ENCODE measurements around the gene PPP6R2. TPM values are rescaled to one million over a fixed set of nuclear protein-coding genes. Genes with fewer than 3 reads are reported as not detected.

The PPP6R2 gene
- total and polyA plus RNA-seq, 7 donors = 15.0 to 64.5 (median 40.7) TPM

GRCh38 chr22:50356186-50356585, 13.1 kb downstream of the PPP6R2 start:
- Histone ChIP-seq H3K4me1 (peaks cover 0 to 10% (median 3%) of the 10 kb centered on the region in 4 donors), H3K27me3 (no peaks in the 10 kb centered on the region), H3K36me3 (peaks cover 0 to 28% (median 3%) of the 10 kb centered on the region in 4 donors), H3K4me3 (no peak overlapping the region), H3K9me3 (no peaks in the 10 kb centered on the region), H3K27ac (no peak overlapping the region)
- 91 to 93% methylated on average over 8 of the region's 8 CpGs for WGBS, 2 donors
- TF ChIP-seq POLR2AphosphoS5 (IDR thresholded peaks at IDR 0.05) (no peak), EP300 (IDR thresholded peaks at IDR 0.05) (no peak)
- no peak for DNase-seq
- intact Hi-C loops (cut with DNase I) = no loop called here

GRCh38 chr22:50357222-50357621, 14.1 kb downstream of the PPP6R2 start:
- DNase-seq = no peak
- 88 to 97% methylated on average over 1 of the region's 1 CpG for WGBS, 2 donors
- Histone ChIP-seq H3K4me3 (no peak overlapping the region), H3K27me3 (no peaks in the 10 kb centered on the region), H3K4me1 (peaks cover 0 to 10% (median 3%) of the 10 kb centered on the region in 4 donors), H3K36me3 (peaks cover 0 to 19% (median under 1%) of the 10 kb centered on the region in 4 donors), H3K27ac (no peak overlapping the region), H3K9me3 (no peaks in the 10 kb centered on the region)
- no peak for TF ChIP-seq EP300 (IDR thresholded peaks at IDR 0.05)
- no peak for TF ChIP-seq POLR2AphosphoS5 (IDR thresholded peaks at IDR 0.05)
- TF ChIP-seq, protein P1, sequence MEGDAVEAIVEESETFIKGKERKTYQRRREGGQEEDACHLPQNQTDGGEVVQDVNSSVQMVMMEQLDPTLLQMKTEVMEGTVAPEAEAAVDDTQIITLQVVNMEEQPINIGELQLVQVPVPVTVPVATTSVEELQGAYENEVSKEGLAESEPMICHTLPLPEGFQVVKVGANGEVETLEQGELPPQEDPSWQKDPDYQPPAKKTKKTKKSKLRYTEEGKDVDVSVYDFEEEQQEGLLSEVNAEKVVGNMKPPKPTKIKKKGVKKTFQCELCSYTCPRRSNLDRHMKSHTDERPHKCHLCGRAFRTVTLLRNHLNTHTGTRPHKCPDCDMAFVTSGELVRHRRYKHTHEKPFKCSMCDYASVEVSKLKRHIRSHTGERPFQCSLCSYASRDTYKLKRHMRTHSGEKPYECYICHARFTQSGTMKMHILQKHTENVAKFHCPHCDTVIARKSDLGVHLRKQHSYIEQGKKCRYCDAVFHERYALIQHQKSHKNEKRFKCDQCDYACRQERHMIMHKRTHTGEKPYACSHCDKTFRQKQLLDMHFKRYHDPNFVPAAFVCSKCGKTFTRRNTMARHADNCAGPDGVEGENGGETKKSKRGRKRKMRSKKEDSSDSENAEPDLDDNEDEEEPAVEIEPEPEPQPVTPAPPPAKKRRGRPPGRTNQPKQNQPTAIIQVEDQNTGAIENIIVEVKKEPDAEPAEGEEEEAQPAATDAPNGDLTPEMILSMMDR (IDR thresholded peaks at IDR 0.05) = no peak
- no peak for TF ChIP-seq POLR2A (IDR thresholded peaks at IDR 0.05)
- intact Hi-C loops (cut with DNase I) = no loop called here

DNA sequence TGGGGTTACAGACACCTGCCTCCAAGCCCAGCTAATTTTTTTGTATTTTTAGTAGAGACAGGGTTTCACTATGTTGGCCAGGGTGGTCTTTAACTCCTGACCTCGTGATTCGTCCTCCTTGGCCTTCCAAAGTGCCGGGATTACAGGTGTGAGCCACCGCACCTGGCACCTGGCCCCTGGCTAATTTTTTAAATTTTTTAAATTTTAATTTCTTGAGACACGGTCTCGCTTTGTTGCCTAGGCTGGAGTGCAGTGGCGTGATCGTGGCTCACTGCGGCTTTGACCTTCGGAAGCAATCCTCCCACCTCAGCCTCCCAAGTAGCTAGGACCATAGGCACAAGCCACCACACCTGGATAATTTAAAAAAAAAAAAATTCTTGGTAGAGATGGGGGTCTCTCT, 14.6 kb downstream of the PPP6R2 start:
- WGBS, 2 donors = 91 to 98% methylated on average over 10 of the region's 10 CpGs
- no peak overlapping the region for H3K4me3 ChIP-seq
- H3K36me3 ChIP-seq = peaks cover 0 to 17% (median 0%) of the 10 kb centered on the region in 4 donors
- no peak for DNase-seq
- no peaks in the 10 kb centered on the region for H3K9me3 ChIP-seq
- peaks cover 0 to 6% (median 2%) of the 10 kb centered on the region in 4 donors for H3K4me1 ChIP-seq
- no peak overlapping the region for H3K27ac ChIP-seq
- H3K27me3 ChIP-seq = no peaks in the 10 kb centered on the region
- intact Hi-C loops (cut with DNase I) = no loop called here
- TF ChIP-seq POLR2AphosphoS5 (IDR thresholded peaks at IDR 0.05) (no peak), POLR2A (IDR thresholded peaks at IDR 0.05) (no peak), EP300 (IDR thresholded peaks at IDR 0.05) (no peak)
- TF ChIP-seq, protein P1 (IDR thresholded peaks at IDR 0.05) = no peak

DNA sequence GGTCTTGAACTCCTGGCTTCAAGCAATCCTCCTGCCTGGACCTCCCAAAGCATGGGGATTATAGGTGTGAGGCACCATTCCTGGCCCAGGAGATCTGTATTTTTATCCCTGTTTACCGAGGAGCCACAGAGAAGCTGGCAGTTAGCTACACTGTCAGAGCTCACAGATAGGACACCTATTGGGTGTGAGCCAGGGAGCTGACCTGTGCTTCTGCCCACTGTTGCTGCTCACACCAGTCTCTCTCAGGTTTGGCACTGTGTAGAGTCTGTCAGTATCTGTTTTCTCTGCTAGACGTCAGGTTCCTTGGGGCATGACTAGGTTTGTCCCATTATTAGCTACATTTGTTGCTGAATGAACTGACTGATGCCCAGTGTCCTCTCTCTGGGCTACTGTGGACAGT, 17.5 kb downstream of the PPP6R2 start:
- 87% methylated on average over 2 of the region's 2 CpGs for WGBS, 2 donors
- DNase-seq = no peak
- no peaks in the 10 kb centered on the region for H3K27me3 ChIP-seq
- intact Hi-C loops (cut with DNase I) = no loop called here
- TF ChIP-seq, protein P1 (IDR thresholded peaks at IDR 0.05) = no peak
- TF ChIP-seq EP300 (IDR thresholded peaks at IDR 0.05) (no peak), POLR2A (IDR thresholded peaks at IDR 0.05) (no peak), POLR2AphosphoS5 (IDR thresholded peaks at IDR 0.05) (no peak)
- H3K36me3 ChIP-seq = peaks cover 0 to 17% (median 0%) of the 10 kb centered on the region in 4 donors
- no peak overlapping the region for H3K4me3 ChIP-seq
- H3K9me3 ChIP-seq = no peaks in the 10 kb centered on the region
- peaks cover 0 to under 1% (median under 1%) of the 10 kb centered on the region in 4 donors for H3K4me1 ChIP-seq
- no peak overlapping the region for H3K27ac ChIP-seq

DNA sequence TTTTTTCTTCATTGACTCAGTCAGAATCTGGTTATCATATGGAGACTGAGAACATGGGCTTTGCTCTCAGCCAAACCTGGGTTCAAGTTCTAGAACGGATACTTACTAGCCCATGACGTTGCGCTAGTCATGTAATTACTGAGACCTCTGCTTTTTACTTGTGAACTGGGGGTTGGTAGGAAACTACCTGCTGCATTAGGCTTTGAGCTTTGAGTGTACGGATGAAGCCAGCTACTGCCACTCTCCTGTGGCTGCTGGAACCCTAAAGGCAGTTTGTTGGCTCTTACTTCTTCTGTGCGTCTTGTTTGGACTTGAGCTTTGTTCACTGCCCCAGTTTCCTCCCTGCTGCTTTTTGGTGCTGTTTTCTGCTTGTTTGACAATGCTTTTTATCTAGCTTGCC, 18.1 kb downstream of the PPP6R2 start:
- H3K9me3 ChIP-seq = no peaks in the 10 kb centered on the region
- no peak for DNase-seq
- H3K27me3 ChIP-seq = no peaks in the 10 kb centered on the region
- H3K4me3 ChIP-seq = no peak overlapping the region
- intact Hi-C loops (cut with DNase I) = no loop called here
- no peak for TF ChIP-seq POLR2A (IDR thresholded peaks at IDR 0.05)
- TF ChIP-seq POLR2AphosphoS5 (IDR thresholded peaks at IDR 0.05) = no peak
- TF ChIP-seq EP300 (IDR thresholded peaks at IDR 0.05) = no peak
- TF ChIP-seq, protein P1 (IDR thresholded peaks at IDR 0.05) = no peak
- H3K4me1 ChIP-seq = peaks cover 0 to 7% (median 4%) of the 10 kb centered on the region in 4 donors
- peaks cover 0 to 13% (median 0%) of the 10 kb centered on the region in 4 donors for H3K36me3 ChIP-seq
- no peak overlapping the region for H3K27ac ChIP-seq
- 85 to 93% methylated on average over 5 of the region's 5 CpGs for WGBS, 2 donors
